Naive B cell (primary cell): ENCODE results near the gene TEF. TPM values are rescaled to one million over a fixed set of nuclear protein-coding genes. Genes with fewer than 3 reads are reported as not detected.

ENCODE experiments used
- ATAC-seq, 2 donors: fragments of 150-1000 bp; cut with Tn5 transposase; 2 replicates each; pipeline ENCODE4 v1.10.0; 2021; ENCODE audit warnings: low read depth in 2 of 2, mild to moderate bottlenecking in 2 of 2, moderate library complexity in 2 of 2
- DNase-seq: peaks from one replicate; pipeline ENCODE4 v3.0.0; 2022
- H3K27ac Mint-ChIP-seq, 6 donors: one replicate each; pipeline ENCODE4 v1.8.0; 2020 to 2022; ENCODE audit warnings: mild to moderate bottlenecking in 6 of 6, mixed read lengths in 6 of 6, moderate library complexity in 5 of 6, inconsistent platforms in 2 of 6
- H3K27me3 Mint-ChIP-seq, 3 donors: one replicate each; pipeline ENCODE4 v1.8.0; 2021 to 2022; ENCODE audit warnings: mixed read lengths in 3 of 3, mild to moderate bottlenecking in 1 of 3
- H3K36me3 Mint-ChIP-seq, 2 donors: one replicate each; pipeline ENCODE4 v1.8.0; 2020 to 2022; ENCODE audit warnings: mixed read lengths in 2 of 2, inconsistent platforms in 1 of 2, mild to moderate bottlenecking in 1 of 2
- H3K4me1 Mint-ChIP-seq, 3 donors: one replicate each; pipeline ENCODE4 v1.8.0; 2020 to 2022; ENCODE audit warnings: mixed read lengths in 3 of 3, inconsistent platforms in 1 of 3, mild to moderate bottlenecking in 1 of 3, moderate library complexity in 1 of 3
- H3K4me3 Mint-ChIP-seq, 8 donors: one replicate each; pipeline ENCODE4 v1.8.0; 2020 to 2022; ENCODE audit warnings: mild to moderate bottlenecking in 8 of 8, mixed read lengths in 8 of 8, moderate library complexity in 8 of 8, inconsistent platforms in 2 of 8
- H3K9me3 Mint-ChIP-seq, 7 donors: one replicate each; pipeline ENCODE4 v1.8.0; 2020 to 2022; ENCODE audit warnings: mixed read lengths in 7 of 7, mild to moderate bottlenecking in 5 of 7, inconsistent platforms in 2 of 7, moderate library complexity in 1 of 7
- polyA plus RNA-seq, 6 donors: library from polyadenylated mRNA; unstranded; fragments of 300-500 nt; fragmentation: Illumina TruSeq; gene quantifications; one replicate each; pipeline ENCODE4 v1.2.3, GENCODE V29; 2021; ENCODE audit warnings: low read depth in 6 of 6

TEF gene, protein sequence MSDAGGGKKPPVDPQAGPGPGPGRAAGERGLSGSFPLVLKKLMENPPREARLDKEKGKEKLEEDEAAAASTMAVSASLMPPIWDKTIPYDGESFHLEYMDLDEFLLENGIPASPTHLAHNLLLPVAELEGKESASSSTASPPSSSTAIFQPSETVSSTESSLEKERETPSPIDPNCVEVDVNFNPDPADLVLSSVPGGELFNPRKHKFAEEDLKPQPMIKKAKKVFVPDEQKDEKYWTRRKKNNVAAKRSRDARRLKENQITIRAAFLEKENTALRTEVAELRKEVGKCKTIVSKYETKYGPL
- polyA plus RNA-seq: 1 to 10 TPM in 5 of 6 donors, under 1 TPM in 1; 0.97 to 2.9 (median 2.6) TPM

DNA sequence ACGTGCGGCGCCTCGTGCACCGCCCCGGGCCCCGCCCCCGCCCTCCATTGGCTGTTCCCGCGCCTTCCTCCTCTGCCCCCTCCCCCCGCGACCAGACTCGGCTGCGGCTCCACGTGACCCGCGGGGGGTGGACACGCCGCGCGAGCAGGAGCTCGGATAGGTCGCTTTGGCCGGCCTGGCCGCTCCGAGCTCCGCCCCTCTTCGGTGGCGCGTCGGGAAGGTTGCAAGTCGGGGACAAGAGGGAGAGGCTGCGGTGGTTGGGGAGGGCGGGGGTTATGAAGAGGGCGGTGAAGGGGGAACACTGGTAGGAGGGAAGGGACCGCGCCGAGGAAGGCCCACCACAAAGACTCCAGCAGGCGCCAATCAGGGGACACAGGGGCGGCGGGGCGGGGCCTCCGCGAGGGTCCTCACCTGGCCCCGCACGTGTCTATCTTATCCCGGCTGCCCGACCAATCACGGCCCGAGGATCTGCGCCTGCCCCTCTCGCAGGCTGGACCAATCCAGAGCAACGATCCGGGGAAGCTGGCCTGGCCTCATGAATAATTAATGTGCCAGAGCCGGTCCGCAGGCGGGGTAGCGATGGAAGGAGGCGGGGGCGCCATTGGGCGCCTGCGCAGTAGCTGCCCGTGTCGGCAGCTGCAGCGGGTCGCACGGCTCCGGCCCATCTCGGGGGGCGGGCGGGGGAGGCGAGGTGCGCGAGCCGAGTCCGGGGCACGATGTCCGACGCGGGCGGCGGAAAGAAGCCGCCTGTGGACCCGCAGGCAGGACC is at the start of gene TEF:
TEF (plus strand) TSS at position 614 of the 769 bp plus-strand sequence; CDS start at position 717, 103 bp downstream.
- no peaks in the 10 kb centered on the region for H3K9me3 Mint-ChIP-seq
- peak within 1 kb of the TSS; percentile 96 to 99 (median 99) for H3K27ac Mint-ChIP-seq
- H3K4me3 Mint-ChIP-seq: peak within 1 kb of the TSS; percentile 88 to 98 (median 94)
- ATAC-seq: peak; percentile 81 to 86
- no peaks in the 10 kb centered on the region for H3K27me3 Mint-ChIP-seq
- DNase-seq: peak; percentile 98
- H3K4me1 Mint-ChIP-seq: peaks cover 15 to 21% (median 16%) of the 10 kb centered on the region in 3 donors
- no peaks in the 10 kb centered on the region for H3K36me3 Mint-ChIP-seq

DNA sequence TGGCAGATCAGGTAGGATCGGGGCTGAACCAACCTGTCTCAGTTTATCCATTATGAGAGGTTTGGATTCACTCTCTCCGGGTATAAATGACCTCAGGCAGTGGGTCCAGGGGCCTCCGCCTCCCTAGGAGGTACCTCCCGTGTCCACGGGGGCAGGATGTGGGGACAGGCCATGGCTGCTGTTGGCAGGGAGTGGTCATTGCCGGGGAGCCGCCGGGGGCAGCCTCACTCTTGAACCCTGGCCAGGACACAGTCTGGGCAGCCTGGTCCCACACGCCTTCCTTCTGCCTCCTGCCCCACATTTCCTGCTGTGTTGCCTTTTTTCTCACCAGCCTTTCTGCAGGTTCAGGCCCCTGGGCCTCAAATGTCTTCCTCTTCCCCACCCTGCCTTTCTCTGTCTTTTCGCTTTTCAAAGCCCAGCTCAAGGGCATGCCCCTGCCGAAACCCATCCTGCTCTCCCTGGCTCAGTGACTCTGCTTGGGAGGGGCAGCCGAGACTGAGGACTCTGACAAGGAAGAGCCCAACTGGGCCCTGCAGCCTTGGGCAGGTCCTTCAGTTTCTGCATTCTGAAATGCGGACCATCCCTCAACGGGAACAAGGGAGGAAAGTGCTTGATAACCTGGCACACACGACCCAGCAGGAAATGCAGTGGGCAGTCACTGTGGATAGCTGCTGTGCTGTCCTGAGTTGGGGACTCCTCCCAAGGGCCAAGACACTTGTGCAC is 49.4 kb upstream of the TEF start:
- DNase-seq: no peak
- ATAC-seq: no peak
- Mint-ChIP-seq H3K4me1 (peaks cover 0 to 3% (median 0%) of the 10 kb centered on the region in 3 donors), H3K27me3 (no peaks in the 10 kb centered on the region), H3K9me3 (no peaks in the 10 kb centered on the region), H3K36me3 (peaks cover 0 to 17% of the 10 kb centered on the region in 2 donors), H3K4me3 (no peak overlapping the region), H3K27ac (peak overlapping the region in 4 of 6 donors; percentile 47 to 75 (median 65))

DNA sequence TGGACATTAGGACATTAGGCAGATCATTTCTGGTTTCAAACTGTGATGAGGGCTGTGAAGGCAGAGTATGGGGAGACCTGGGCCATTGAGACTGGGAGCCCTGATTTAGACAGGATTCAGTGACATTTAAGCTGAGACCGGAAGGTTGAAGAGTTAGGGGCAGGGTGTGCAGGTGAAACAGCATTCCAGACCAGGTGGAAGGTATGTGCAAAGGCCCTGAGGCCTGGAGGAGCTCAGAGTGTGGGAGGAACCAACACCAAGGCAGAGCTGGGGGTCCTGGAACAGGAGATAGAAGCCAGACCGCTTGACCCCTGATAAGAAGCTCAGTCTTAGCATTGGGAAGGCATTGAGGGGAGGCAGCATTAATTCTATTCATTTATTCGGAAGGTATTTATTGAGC is 47.9 kb upstream of the TEF start:
- Mint-ChIP-seq H3K27me3 (no peaks in the 10 kb centered on the region), H3K36me3 (peaks cover 0 to 17% of the 10 kb centered on the region in 2 donors), H3K4me3 (no peak overlapping the region), H3K9me3 (no peaks in the 10 kb centered on the region), H3K4me1 (peaks cover 0 to 3% (median 0%) of the 10 kb centered on the region in 3 donors), H3K27ac (peak overlapping the region in 1 of 6 donors; percentile 52)
- DNase-seq (no peak), ATAC-seq (no peak)

DNA sequence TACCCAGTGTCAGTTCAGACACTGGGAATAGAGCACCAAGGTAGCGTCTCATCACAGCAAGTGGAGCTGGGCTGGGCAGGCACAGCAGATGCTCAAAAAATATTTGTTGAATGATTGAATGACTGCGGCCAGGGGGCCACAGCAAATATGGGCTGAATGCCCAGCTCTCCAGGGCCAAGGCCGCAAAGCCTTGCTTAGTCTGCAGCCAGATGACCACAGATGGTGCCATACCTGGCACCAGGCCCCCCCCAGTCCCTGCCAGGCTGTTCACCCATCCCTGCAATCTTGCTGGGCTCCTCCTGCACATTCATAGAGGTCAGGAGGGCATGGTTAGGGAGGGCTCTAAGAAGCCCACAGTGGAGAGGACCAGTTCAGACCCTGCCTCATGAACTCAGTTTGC is 47.5 kb upstream of the TEF start:
- ATAC-seq: no peak
- H3K27me3 Mint-ChIP-seq: no peaks in the 10 kb centered on the region
- H3K36me3 Mint-ChIP-seq: peaks cover 0 to 17% of the 10 kb centered on the region in 2 donors
- DNase-seq: no peak
- H3K27ac Mint-ChIP-seq: no peak overlapping the region
- H3K9me3 Mint-ChIP-seq: no peaks in the 10 kb centered on the region
- no peak overlapping the region for H3K4me3 Mint-ChIP-seq
- peaks cover 0 to 3% (median 0%) of the 10 kb centered on the region in 3 donors for H3K4me1 Mint-ChIP-seq

DNA sequence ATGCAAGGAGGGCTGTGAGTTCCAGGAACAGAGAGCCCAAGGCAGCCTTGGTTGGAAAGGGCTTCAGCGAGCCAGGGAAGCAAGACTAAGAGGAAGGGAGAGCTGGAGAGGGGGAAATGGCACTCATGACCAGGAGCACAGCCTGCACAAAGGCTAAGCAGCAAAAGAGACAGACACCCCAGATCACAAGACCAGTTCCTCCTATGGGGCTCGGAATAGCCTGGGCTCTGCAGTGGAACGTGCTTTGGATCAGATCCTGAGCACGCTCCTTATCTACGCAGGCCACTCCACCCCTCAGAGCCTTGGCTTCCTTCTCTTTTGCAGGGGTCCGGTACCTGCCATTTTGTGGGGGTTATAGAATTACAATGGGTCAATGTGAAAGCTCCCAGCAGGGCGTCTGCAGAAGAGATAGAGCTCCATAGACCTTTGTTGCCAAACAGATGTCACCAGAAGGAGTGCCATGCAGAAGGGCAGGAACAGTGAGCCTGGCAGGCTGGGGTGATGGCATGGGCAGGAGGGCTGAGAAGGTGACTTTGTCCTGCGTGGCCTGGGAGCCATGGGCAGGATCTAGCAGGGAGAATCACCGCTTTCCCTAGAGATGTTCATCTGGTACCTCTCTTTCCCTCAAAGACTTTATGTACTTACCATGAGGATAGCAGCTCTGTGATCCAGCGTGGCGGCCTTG is 46.6 kb upstream of the TEF start:
- ATAC-seq: no peak
- Mint-ChIP-seq H3K36me3 (peaks cover 0 to 17% of the 10 kb centered on the region in 2 donors), H3K9me3 (no peaks in the 10 kb centered on the region), H3K4me1 (peaks cover 0 to 3% (median 0%) of the 10 kb centered on the region in 3 donors), H3K27ac (peak overlapping the region in 3 of 6 donors; percentile 44 to 80 (median 54)), H3K4me3 (no peak overlapping the region), H3K27me3 (no peaks in the 10 kb centered on the region)
- DNase-seq: no peak

DNA sequence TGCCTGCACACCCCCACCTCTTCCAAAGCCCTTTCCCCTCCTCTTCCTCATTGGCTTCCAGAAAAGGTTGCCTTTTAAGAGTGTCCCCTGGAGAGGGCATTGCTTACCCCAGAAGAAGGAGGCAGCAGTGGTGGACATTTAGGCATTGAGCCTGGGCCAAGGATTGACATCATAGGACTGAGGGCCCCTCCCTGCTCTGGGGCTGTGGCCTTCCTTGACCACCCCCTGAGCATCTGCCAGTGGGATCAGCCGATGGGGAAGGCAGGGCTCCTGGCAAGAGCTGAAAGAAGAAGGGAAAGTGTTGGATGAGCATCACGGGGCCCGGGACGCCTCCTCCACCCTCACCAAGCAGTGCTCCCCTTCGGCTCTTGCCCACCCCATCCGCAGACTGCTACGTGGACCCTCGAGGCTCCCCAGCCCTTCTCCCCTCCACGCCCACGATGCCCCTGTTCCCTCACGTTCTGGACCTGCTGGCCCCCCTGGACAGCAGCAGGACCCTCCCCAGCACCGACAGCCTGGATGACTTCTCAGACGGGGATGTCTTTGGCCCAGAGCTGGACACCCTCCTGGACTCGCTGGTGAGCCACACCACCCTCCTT is 43.0 kb upstream of the TEF start:
- Mint-ChIP-seq H3K4me1 (no peaks in the 10 kb centered on the region), H3K9me3 (no peaks in the 10 kb centered on the region), H3K4me3 (no peak overlapping the region), H3K27me3 (no peaks in the 10 kb centered on the region), H3K27ac (peak overlapping the region in 3 of 6 donors; percentile 57 to 79 (median 58)), H3K36me3 (peaks cover 0 to 8% of the 10 kb centered on the region in 2 donors)
- DNase-seq (no peak), ATAC-seq (no peak)

DNA sequence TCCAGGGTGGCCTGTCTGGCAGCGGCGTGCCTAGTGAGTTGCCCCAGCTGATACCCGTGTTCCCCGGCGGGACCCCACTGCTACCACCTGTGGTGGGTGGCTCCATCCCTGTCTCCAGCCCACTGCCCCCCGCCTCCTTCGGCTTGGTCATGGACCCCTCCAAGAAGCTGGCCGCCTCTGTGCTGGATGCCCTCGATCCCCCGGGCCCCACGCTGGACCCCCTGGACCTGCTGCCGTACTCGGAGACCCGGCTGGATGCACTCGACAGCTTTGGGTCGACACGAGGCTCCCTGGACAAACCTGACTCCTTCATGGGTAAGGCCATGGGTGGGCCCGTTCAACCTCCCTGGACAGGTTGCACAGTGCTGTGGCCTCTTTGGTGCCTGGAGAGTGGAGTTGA is 41.9 kb upstream of the TEF start:
- ATAC-seq (no peak), DNase-seq (no peak)
- Mint-ChIP-seq H3K9me3 (no peaks in the 10 kb centered on the region), H3K36me3 (peaks cover 0 to 8% of the 10 kb centered on the region in 2 donors), H3K4me3 (no peak overlapping the region), H3K27me3 (no peaks in the 10 kb centered on the region), H3K27ac (no peak overlapping the region), H3K4me1 (no peaks in the 10 kb centered on the region)

DNA sequence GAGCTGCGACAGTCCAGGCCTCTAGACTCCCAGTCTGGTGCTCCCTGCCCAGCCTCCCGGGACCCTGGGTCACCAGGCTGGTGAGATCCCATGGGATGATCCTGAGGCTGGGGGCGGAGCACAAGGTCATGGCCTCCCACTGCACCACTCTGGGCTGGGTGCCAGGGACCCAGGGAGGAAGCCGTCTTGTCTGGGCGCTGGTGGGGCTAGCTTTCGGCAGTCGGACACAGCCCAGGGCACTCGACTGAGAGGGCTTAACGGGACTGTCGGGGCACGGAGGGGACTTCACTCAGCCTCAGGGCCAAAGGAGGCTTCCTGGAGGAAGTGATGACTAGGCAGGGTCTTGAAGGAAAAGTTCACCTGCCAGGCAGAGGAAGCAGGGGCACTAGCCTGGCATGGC is 41.4 kb upstream of the TEF start:
- Mint-ChIP-seq H3K27me3 (no peaks in the 10 kb centered on the region), H3K4me1 (no peaks in the 10 kb centered on the region), H3K4me3 (no peak overlapping the region), H3K27ac (peak overlapping the region in 2 of 6 donors; percentile 38 to 88), H3K9me3 (no peaks in the 10 kb centered on the region), H3K36me3 (peaks cover 0 to 6% of the 10 kb centered on the region in 2 donors)
- ATAC-seq: no peak
- DNase-seq: no peak

DNA sequence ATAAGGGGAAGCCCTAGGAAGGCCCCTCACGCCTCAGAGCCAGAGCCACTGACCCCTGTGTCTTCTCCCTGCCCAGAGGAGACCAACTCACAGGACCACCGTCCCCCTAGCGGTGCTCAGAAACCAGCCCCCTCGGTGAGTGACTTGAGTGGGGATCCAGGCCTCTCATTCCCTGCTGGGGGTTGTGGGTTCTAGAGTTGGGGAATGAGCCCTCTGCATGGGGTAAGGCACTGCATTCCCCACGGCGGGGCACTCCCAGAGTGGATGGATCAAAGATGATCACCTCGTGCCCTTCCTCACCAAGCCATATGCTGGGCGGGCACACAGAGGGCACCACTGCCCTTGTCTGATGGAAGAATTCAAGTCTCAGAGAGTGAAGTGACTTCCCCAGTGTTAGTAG is 40.7 kb upstream of the TEF start:
- no peak overlapping the region for H3K4me3 Mint-ChIP-seq
- H3K9me3 Mint-ChIP-seq: no peaks in the 10 kb centered on the region
- DNase-seq (no peak), ATAC-seq (no peak)
- H3K36me3 Mint-ChIP-seq: no peaks in the 10 kb centered on the region
- H3K27ac Mint-ChIP-seq: no peak overlapping the region
- no peaks in the 10 kb centered on the region for H3K27me3 Mint-ChIP-seq
- no peaks in the 10 kb centered on the region for H3K4me1 Mint-ChIP-seq

DNA sequence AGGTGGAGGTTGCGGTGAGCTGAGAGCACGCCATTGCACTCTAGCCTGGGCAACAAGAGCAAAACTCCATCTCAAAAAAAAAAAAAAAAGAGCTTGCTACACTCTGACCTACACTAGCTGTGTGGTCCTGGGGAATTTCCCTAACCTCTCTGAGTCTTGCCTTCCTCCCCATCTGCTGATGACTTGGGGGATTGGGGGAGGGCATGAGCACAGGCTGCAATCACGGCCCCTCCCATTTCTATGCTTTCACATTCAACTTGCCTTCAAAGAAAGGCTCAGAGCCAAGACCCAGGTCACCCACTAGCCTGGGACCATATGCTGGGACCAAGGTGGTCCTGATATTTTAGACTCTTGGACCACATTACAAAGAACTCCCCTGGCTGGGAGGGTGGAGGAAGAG is 39.8 kb upstream of the TEF start:
- H3K9me3 Mint-ChIP-seq: no peaks in the 10 kb centered on the region
- ATAC-seq (peak in 1 of 2 donors; percentile 30), DNase-seq (no peak)
- peak overlapping the region in 2 of 6 donors; percentile 36 to 79 for H3K27ac Mint-ChIP-seq
- no peak overlapping the region for H3K4me3 Mint-ChIP-seq
- no peaks in the 10 kb centered on the region for H3K4me1 Mint-ChIP-seq
- H3K36me3 Mint-ChIP-seq: no peaks in the 10 kb centered on the region
- no peaks in the 10 kb centered on the region for H3K27me3 Mint-ChIP-seq

DNA sequence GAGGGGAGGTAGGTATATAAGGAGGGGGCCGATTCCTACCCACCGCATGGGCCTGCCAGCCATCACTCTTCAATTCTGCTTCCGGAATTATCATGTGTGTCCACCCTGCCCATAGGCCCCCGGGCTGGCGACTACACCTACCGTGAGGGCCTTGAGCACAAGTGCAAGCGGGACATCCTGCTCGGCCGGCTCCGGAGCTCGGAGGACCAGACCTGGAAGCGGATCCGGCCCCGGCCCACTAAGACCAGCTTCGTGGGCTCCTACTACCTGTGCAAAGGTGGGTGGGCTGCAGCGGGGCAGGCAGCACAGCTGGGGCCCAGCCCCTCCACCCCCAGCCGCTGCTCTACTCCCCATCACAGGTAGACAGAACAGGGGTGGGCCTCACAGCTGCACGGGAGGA is 38.4 kb upstream of the TEF start:
- no peaks in the 10 kb centered on the region for H3K9me3 Mint-ChIP-seq
- H3K4me1 Mint-ChIP-seq: no peaks in the 10 kb centered on the region
- H3K4me3 Mint-ChIP-seq: no peak overlapping the region
- no peaks in the 10 kb centered on the region for H3K27me3 Mint-ChIP-seq
- no peak for ATAC-seq
- no peaks in the 10 kb centered on the region for H3K36me3 Mint-ChIP-seq
- DNase-seq: no peak
- H3K27ac Mint-ChIP-seq: peak overlapping the region in 1 of 6 donors; percentile 36

DNA sequence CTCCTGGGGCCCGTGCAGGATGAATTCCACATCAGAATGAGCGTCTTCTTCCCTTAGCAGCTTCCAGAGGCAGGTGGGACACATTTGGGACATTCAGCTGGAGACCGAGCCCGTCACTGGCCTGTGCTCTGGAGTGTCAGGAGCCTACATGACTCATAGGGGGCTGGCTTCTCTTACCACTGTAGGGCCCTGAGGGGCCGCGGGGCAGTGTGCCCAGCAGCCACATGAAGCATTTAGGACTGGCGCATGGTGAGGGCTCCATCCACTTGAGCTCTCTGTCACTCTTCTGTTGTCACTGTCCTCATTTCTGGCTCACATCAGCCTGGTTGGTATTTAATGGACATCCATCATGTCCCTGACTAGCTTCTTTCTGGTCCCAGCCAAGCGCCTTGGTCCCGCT is 38.0 kb upstream of the TEF start:
- no peaks in the 10 kb centered on the region for H3K27me3 Mint-ChIP-seq
- ATAC-seq: no peak
- peak overlapping the region in 1 of 6 donors; percentile 24 for H3K27ac Mint-ChIP-seq
- no peak for DNase-seq
- no peak overlapping the region for H3K4me3 Mint-ChIP-seq
- H3K9me3 Mint-ChIP-seq: no peaks in the 10 kb centered on the region
- no peaks in the 10 kb centered on the region for H3K4me1 Mint-ChIP-seq
- H3K36me3 Mint-ChIP-seq: no peaks in the 10 kb centered on the region
